Renal cortical epithelial cell (primary cell): ENCODE data around the gene ZNF318. TPM values are rescaled to one million over a fixed set of nuclear protein-coding genes. Genes with fewer than 3 reads are reported as not detected.
"Not testable (repeated sequence)": the region's sequence is repeated elsewhere in the genome, so short reads cannot be mapped to it uniquely, and the experiment has no call there.

Source experiments
- DNase-seq: peaks from one replicate; pipeline ENCODE4 v3.0.0-alpha.2; 2011; ENCODE audit warnings: low read depth
- total RNA-seq: library from RNA; depleted of rRNA; stranded (reverse); fragments of >200 nt; gene quantifications from 2 replicates; pipeline ENCODE4 v1.2.3, GENCODE V29; 2014

Gene ZNF318
- 3.8 and 11.6 TPM in 2 replicates for total RNA-seq

DNA sequence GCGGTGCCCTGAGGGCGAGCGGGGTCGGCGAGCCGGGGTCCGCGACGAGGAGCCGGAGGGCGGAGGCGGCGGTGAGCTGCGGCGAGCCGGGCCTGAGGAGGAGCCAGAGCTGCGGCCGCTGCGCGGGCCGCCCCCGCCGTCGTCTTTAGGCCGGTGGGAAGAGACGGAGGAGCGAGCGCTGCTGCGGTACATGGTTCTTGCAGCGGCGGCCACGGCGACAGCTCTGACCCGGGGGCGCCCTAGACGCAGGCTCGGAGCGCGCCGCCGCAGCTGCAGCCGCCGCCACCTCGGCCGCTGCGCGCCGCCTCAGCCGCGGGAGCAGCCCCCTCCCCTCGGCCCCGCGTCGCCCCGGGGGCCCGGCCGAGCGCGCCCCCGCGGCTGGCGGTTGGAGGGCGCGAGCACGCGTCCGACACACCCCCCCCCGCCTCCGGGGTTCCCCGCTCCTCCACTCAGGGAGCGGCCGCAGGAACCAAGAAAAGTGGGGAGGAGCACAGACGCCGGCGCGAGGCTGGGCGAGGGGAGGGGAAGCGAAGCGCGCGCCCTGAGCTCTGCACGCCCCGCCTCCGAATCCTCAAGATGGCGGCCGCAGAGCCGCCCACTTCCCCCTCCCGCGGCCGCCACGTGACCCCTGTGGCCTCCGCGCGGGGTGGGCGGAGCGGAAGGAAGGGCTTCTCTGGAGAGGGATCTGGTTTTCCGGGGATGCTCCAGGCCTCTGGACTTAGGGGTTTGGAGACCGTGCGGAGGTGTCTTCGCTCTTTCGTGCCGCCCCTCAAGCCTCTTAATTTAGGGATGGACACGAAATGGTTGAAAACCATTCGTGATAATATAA is at the start of gene ZNF318:
TSS of gene ZNF318 (minus strand) at position 474 of the 829 bp plus-strand sequence. CDS start at position 192, 282 bp downstream.
- peak; percentile 83 for DNase-seq

DNA sequence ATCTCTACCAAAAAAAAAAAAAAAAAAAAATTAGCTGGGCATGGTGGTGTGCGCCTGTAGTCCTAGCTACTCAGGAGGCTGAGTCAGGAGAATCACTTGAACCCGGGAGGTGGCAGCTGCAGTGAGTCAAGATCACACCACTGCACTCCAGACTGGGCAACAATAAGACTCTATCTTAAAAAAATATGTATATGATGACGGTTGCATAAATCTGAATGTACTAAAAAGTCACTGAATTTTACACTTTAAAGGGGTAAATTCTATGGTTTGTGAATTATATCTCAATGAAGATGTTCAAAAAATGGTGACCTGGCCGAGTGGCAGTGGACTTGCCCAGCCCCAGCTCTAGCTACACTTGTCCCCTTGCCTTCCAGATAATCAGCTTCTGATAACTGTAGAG is 47.5 kb upstream of the ZNF318 start:
- DNase-seq = no peak

DNA sequence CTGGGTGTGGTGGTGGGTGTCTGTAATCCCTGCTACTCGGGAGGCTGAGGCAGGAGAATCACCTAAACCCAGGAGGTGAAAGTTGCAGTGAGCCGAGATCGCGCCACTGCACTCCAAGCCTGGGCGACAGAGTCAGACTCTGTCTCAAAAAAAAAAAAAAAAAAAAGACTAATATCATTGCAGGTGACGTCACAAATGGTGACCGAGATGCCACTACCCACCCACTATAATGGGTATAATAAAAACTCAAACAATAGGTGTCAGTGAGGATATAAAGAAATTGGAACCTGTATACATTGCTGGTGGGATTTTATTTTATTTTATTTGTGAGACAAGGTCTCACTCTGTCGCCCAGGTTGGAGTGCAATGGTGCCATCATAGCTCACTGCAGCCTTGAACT is 45.8 kb upstream of the ZNF318 start:
- DNase-seq = not testable (repeated sequence)

DNA sequence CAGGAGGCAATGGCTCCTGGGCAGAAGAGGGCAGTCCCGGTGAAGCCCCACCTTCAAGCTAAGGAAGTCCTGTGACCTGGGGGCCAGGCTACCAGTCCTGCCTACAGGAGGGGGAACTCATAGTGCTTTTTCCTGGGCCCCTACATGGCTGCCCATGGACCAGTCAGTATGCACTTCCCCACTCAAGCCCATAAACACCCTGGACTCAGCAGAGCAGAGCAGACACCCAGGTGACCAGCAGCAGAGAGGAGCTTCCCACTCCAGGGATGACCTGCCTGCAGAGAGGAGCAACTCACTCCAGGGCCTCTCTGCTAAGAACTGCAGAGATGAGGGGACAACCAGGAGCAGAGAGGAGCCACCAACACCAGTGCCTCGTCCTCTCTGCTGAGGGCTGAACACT is 43.6 kb upstream of the ZNF318 start:
- DNase-seq = no peak

- DNase-seq = no peak
Observed at GRCh38 chr6:43412541-43412940, 43.1 kb upstream of the ZNF318 start.

- not testable (repeated sequence) for DNase-seq
Observed at GRCh38 chr6:43410776-43411175, 41.3 kb upstream of the ZNF318 start.

GRCh38 chr6:43408259-43408658 is 38.8 kb upstream of the ZNF318 start:
- no peak for DNase-seq

DNA sequence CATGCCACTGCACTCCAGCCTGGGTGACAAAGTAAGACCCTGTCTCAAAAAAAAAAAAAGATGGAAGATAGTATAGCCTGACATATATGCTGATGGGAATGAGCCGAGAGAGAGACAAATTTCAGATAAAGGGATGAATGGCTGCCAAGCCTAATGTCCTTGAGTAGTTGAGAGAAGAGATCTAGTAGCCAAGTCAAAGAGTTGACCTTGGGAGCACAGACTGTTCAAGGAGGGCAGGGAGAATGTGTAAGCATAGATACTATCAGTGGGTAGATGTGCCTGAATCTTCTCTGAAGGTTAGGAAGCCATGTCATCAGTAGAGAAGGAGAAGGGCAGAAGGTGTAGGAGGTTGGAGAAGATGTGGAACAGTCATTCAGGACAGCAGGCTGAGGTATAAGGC is 37.8 kb upstream of the ZNF318 start:
- no peak for DNase-seq

- DNase-seq = peak; percentile 71
Observed at GRCh38 chr6:43405354-43405753, 35.9 kb upstream of the ZNF318 start.

DNA sequence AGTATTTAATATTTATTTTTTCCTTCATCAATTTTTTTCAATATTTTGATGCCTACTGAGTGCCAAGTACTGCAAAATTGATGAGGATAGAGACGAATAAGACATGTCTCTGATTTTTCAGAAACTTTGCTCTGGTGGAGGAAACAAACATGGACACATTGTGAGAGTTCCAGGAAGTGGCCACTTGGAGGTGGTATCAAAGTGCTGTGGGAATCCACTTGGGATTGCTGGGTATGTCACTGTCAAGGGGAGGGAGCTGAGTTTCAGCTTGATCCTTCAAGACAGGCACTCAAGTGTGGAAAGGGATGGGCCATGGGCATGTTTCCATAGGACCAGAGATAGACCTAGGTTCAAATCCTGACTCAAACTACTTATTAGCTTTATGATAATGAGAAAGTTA is 33.4 kb upstream of the ZNF318 start:
- no peak for DNase-seq

- DNase-seq = no peak
Observed at GRCh38 chr6:43401730-43402129, 32.3 kb upstream of the ZNF318 start.

- no peak for DNase-seq
Observed at GRCh38 chr6:43399932-43400487, 30.6 kb upstream of the ZNF318 start.

- DNase-seq = no peak
Observed at GRCh38 chr6:43396408-43397149, 27.1 kb upstream of the ZNF318 start.

DNA sequence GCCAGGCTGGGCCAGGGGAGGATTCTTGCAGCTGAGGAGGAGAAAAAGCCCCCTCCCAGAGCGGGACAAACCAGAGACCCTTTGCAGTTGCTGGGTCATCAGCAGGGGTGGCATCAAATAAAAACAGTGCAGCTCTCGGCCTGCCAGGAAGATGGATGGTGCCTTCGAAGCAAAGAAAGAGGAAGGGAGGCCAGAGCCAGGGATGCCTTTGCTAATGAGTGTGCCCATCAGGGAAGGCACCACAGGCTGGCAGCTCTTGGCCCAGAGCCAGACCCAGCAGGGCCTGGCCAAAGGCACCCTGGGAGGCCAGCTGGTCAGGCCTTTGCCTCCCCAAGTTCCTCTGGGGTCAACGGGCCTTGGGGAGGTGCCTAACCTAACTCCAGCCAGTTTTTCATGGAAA is 26.3 kb upstream of the ZNF318 start:
- DNase-seq = no peak

DNA sequence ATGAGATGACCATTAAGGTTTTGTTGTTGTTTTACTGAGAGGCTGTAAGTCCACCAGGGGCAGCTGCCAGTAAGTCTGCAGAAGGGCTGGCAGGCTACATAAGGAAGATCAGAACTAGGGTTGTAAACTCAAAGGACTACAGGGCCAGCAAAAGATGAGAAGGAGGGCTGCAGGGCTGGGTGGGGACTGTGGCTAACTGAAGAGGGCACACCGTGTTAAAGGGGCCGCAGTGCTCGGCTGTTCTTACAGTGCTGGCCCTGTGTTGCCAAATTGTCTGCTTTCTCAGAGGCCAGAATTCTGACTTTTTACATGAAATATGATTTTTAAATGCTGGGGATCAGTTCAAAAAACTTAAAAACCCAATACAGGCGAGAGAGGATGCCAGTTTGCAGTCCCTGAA is 25.5 kb upstream of the ZNF318 start:
- DNase-seq = no peak

GRCh38 chr6:43393602-43394001 is 24.2 kb upstream of the ZNF318 start:
- no peak for DNase-seq

GRCh38 chr6:43393133-43393532 is 23.7 kb upstream of the ZNF318 start:
- DNase-seq = not testable (repeated sequence)

- no peak for DNase-seq
Observed at GRCh38 chr6:43391440-43392031, 22.1 kb upstream of the ZNF318 start.

DNA sequence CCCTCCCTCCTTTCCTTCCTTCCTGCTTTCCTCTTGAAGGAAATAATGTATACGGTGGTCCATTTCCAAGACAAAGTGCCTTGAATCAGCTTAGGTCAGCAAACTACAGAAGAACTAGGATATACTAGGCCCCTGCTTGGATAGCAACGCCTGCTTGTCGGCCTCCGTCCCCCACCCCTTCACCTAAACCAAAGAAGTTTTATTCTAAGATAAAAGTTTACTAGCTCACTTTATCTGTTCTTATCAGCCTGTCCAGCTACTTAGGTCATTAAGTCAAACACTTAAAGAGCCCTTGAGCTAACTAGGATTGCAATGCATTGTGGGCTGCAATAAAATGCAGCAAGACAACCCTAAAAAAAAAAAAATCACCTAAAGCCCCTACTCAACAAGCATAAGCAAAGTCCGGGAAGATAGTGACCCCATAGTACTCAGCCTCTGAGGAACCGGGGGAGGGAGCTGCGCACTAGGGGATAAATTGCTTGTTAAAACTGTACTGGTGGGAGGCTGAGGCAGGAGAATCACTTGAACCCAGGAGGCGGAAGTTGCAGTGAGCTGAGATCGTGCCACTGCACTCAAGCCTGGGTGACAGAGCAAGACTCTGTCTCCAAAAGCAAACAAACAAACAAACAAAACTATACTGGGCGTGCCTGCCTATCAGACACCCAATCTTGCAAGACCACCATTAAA is 21.4 kb upstream of the ZNF318 start:
- DNase-seq = not testable (repeated sequence)

DNA sequence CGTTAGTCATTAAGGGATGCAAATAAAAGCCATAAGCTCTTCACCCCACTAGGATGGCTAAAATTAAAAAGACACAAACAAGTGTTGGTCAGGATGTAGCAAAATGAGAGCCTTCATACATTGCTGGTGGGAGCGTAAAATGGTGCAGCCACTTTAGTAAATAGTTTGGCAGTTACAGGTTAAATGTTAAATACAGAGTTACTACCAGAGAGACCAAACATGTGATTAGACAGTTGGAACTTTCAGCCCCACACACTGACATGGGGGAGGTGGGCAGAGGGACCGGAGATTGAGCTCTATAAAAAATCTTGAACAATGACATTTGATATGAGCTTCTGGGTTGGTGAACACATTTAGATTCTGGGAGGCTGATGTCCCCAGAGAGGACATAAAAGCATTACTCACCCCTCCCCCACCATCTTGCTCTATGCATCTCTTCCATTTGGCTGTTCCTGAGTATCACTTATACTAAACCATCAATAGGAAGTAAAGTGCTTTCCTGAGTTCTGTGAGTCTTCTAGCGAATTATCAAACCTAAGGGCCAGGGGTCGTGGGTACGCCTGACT is 20.4 kb upstream of the ZNF318 start:
- no peak for DNase-seq

- peak; percentile 51 for DNase-seq
Observed at GRCh38 chr6:43386492-43386891, 17.0 kb upstream of the ZNF318 start.
